Nephron progenitor cell (in vitro differentiated cells): ENCODE measurements around the gene PSMD13.
"Not testable (repeated sequence)": the region's sequence is repeated elsewhere in the genome, so short reads cannot be mapped to it uniquely, and the experiment has no call there.

Experiments
- DNase-seq: peaks from one replicate; pipeline ENCODE4 v3.0.0; 2021
- H3K27ac Mint-ChIP-seq: 2 replicates; pipeline ENCODE4 v1.8.0; 2021; ENCODE audit warnings: mild to moderate bottlenecking, moderate library complexity, mixed read lengths
- H3K27me3 Mint-ChIP-seq: 2 replicates; pipeline ENCODE4 v1.8.0; 2021; ENCODE audit warnings: mild to moderate bottlenecking, low read depth, mixed read lengths; ENCODE audit not compliant: poor library complexity
- H3K36me3 Mint-ChIP-seq: 2 replicates; pipeline ENCODE4 v1.8.0; 2021; ENCODE audit warnings: low read depth, mixed read lengths
- H3K4me1 Mint-ChIP-seq: 2 replicates; pipeline ENCODE4 v1.8.0; 2021; ENCODE audit warnings: mixed read lengths
- H3K4me3 Mint-ChIP-seq: 2 replicates; pipeline ENCODE4 v1.8.0; 2021; ENCODE audit warnings: mild to moderate bottlenecking, moderate library complexity, mixed read lengths
- H3K9me3 Mint-ChIP-seq: 2 replicates; pipeline ENCODE4 v1.8.0; 2021; ENCODE audit warnings: mild to moderate bottlenecking, moderate library complexity, mixed read lengths
- TF ChIP-seq, protein P1 (sequence below): fragments of 200-600 bp; sonication (generic); IDR thresholded peaks from 2 replicates; pipeline ENCODE4 v1.5.0; 2021; ENCODE audit warnings: antibody characterized with exemption

PSMD13 gene

DNA sequence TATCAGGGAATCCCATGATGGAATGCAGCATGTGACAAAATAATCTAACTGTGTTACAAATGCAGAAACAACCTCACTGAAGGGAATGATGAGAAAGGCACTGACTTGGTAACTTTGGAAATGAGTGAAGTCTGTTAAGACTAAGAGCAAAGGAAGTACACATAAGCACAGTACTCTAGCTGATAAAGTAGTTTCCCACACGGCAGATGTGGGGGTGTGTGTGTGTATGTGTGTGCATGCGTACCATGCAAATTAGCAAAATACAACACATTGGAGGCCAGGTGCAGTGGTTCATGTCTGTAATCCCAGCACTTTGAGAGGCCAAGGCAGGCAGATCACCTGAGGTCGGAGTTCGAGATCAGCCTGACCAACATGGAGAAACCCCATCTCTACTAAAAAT lies 24.8 kb downstream of the PSMD13 start:
- H3K4me3 Mint-ChIP-seq, result no peak overlapping the region
- peaks cover 15% of the 10 kb centered on the region for H3K27me3 Mint-ChIP-seq
- TF ChIP-seq, protein P1, sequence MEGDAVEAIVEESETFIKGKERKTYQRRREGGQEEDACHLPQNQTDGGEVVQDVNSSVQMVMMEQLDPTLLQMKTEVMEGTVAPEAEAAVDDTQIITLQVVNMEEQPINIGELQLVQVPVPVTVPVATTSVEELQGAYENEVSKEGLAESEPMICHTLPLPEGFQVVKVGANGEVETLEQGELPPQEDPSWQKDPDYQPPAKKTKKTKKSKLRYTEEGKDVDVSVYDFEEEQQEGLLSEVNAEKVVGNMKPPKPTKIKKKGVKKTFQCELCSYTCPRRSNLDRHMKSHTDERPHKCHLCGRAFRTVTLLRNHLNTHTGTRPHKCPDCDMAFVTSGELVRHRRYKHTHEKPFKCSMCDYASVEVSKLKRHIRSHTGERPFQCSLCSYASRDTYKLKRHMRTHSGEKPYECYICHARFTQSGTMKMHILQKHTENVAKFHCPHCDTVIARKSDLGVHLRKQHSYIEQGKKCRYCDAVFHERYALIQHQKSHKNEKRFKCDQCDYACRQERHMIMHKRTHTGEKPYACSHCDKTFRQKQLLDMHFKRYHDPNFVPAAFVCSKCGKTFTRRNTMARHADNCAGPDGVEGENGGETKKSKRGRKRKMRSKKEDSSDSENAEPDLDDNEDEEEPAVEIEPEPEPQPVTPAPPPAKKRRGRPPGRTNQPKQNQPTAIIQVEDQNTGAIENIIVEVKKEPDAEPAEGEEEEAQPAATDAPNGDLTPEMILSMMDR, result no peak
- DNase-seq, result no peak
- H3K9me3 Mint-ChIP-seq, result peaks cover 40% of the 10 kb centered on the region
- peaks cover 5% of the 10 kb centered on the region for H3K4me1 Mint-ChIP-seq
- no peak overlapping the region for H3K27ac Mint-ChIP-seq
- no peaks in the 10 kb centered on the region for H3K36me3 Mint-ChIP-seq

- peaks cover 27% of the 10 kb centered on the region for H3K4me1 Mint-ChIP-seq
- no peak overlapping the region for H3K27ac Mint-ChIP-seq
- H3K36me3 Mint-ChIP-seq, result no peaks in the 10 kb centered on the region
- peaks cover 18% of the 10 kb centered on the region for H3K27me3 Mint-ChIP-seq
- peaks cover 39% of the 10 kb centered on the region for H3K9me3 Mint-ChIP-seq
- TF ChIP-seq, protein P1, result no peak
- no peak overlapping the region for H3K4me3 Mint-ChIP-seq
- no peak for DNase-seq
Measured at GRCh38 chr11:266676-267439, 30.1 kb downstream of the PSMD13 start.

DNA sequence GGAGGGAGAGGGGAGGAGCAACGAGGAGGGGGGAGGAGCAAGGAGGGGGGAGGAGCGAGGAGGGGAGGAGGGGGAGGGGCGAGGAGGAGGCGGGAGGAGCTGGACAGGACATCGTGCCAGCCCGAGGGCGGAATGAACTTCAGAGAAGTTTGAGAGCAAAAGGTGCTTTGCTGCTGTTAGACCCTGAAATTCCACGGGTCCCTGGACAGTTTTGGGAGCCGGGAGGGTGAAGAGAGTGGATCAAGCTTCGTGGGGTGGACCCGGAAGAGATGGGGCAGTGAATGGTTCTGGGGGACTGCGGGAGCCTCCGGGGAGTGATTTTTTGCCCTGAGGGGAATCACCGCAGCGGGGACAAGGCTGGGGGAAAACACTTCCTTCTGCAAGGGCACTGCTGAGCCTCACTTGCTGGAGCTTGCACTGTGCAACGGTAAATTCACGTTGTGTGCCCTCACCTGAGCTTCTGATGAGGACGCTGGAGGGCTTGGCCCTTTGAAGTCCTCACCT lies 30.8 kb downstream of the PSMD13 start:
- peaks cover 33% of the 10 kb centered on the region for H3K9me3 Mint-ChIP-seq
- TF ChIP-seq, protein P1, result no peak
- H3K27me3 Mint-ChIP-seq, result peaks cover 24% of the 10 kb centered on the region
- H3K27ac Mint-ChIP-seq, result peak overlapping the region; percentile 74
- H3K4me3 Mint-ChIP-seq, result no peak overlapping the region
- DNase-seq, result no peak
- H3K36me3 Mint-ChIP-seq, result no peaks in the 10 kb centered on the region
- peaks cover 31% of the 10 kb centered on the region for H3K4me1 Mint-ChIP-seq

GRCh38 chr11:268716-269145 lies 32.0 kb downstream of the PSMD13 start:
- not testable (repeated sequence) for H3K27ac Mint-ChIP-seq, H3K36me3 Mint-ChIP-seq, DNase-seq
- peaks cover 31% of the 10 kb centered on the region for H3K4me1 Mint-ChIP-seq
- H3K9me3 Mint-ChIP-seq, result peaks cover 33% of the 10 kb centered on the region
- peak overlapping the region; percentile 28 for H3K4me3 Mint-ChIP-seq
- H3K27me3 Mint-ChIP-seq, result peaks cover 28% of the 10 kb centered on the region

DNA sequence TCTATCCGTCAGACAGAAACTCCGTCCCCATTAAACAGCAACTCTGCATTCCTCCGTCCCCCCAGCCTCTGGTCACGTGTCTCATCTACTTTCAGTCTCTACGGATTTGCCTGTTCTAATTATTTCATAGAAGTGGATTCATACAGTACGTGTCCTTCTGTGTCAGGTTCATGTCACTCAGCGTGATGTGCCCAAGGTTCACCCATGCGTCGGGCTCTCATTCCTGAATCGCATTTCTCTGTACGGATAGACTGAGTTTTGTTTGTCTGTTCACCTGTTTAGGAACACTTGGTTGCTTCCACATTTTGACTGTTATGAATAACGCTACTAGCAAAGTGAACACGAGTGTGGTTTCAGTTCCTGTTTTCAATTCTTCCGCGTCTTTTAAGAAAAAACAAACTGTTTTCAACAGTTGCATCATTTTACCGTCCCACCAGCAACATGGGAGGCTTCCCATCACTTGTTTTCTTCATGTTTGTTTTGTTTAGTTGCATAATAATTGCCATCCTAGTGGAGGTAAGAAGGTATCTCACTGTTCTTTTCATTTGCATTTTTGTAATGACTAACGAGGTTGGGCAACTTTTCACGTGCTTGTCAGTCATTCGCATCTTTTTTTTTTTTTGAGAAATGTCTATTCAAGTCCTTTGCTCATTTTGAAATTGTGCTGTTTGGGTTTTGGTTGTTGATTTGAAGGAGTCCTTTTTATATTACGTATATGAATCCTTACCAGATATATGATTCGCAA lies 32.5 kb downstream of the PSMD13 start:
- Mint-ChIP-seq H3K4me3 (no peak overlapping the region), H3K9me3 (peaks cover 27% of the 10 kb centered on the region), H3K4me1 (peaks cover 31% of the 10 kb centered on the region), H3K36me3 (no peaks in the 10 kb centered on the region), H3K27me3 (peaks cover 28% of the 10 kb centered on the region), H3K27ac (no peak overlapping the region)
- no peak for DNase-seq
- TF ChIP-seq, protein P1, result no peak

DNA sequence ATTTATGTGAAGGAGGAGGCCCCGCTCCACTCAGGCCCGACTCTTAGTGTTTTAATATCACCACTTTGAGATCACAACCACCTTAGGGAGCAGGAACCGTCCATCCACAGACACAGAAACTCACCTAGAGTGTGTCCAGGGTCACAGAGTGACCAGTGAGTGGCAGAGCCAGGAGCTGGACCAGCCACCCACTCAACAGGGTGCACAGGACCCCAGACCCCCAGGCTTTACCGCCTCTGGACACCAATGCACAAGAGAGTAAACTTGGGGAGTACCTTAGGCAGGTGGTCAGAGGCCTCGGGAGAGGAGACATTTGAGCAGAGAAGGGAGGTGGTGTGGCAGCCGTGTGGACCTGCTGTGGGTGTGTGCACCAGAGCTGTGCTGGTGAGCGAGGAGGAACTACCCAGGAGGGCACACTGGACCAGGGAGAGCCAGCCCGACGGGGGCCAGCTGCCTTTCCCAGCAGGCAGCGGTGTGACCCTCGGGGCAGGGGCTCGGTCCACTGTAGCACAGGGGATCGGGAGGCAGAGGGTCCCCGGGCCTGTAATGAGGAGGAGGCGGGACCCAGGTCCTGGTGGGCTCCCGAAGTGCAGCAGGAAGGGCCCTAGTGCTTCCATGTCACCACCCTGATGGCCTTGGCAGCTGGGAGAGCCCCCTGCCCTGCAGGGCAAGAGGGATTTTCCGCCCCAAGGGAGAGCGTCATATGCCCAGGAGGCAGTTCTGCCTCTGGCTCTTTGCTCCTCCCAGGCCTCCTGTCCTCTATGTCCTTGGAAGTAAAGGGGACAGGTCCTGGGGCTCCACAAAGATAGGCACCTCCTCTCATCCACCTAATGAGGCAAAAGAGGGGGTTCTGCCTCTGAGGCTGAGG lies 33.9 kb downstream of the PSMD13 start:
- H3K4me3 Mint-ChIP-seq, result no peak overlapping the region
- H3K9me3 Mint-ChIP-seq, result peaks cover 22% of the 10 kb centered on the region
- peaks cover 31% of the 10 kb centered on the region for H3K4me1 Mint-ChIP-seq
- H3K36me3 Mint-ChIP-seq, result no peaks in the 10 kb centered on the region
- H3K27me3 Mint-ChIP-seq, result peaks cover 28% of the 10 kb centered on the region
- no peak for DNase-seq
- TF ChIP-seq, protein P1, result no peak
- no peak overlapping the region for H3K27ac Mint-ChIP-seq
